ENCODE data around the gene HMGB3.

DNA sequence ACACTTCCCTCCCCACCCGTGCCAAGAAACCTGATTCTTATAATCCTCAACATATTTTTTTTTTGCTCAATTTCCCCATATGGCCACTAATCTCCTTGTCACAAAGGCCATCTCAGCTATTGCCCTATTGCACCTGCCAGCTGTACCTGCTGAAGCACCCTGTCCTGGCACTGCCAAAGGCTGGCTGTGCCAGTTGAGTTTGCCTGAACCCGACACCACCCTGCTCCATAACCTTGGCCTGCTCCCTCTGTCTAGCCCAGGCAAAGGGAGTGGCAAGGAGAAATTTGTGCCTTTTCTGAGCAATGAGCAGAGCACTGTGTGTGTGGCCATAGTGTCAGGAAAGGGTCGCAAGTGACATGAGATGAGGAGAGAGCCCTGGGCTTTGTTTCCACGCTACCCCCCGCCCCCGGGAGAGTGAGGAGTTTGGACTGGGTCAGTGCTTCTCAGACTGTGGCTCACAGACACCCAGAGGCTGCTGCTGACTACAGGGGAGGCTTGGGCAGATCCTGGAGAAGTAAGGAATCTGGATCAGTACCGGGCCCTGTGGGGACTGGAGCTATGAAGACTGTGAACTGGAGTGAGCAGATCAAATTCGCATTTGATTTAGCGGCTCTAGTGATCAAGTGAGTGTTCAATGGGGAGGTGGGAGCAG is 42.2 kb upstream of the HMGB3 start:
- TF ChIP-seq, protein P1, sequence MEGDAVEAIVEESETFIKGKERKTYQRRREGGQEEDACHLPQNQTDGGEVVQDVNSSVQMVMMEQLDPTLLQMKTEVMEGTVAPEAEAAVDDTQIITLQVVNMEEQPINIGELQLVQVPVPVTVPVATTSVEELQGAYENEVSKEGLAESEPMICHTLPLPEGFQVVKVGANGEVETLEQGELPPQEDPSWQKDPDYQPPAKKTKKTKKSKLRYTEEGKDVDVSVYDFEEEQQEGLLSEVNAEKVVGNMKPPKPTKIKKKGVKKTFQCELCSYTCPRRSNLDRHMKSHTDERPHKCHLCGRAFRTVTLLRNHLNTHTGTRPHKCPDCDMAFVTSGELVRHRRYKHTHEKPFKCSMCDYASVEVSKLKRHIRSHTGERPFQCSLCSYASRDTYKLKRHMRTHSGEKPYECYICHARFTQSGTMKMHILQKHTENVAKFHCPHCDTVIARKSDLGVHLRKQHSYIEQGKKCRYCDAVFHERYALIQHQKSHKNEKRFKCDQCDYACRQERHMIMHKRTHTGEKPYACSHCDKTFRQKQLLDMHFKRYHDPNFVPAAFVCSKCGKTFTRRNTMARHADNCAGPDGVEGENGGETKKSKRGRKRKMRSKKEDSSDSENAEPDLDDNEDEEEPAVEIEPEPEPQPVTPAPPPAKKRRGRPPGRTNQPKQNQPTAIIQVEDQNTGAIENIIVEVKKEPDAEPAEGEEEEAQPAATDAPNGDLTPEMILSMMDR (IDR thresholded peaks at IDR 0.05; ENCODE audit: low read depth, low read length, missing input control), result no peak
- TF ChIP-seq YY1 (IDR thresholded peaks at IDR 0.05) (no peak), TAF1 (conservative IDR thresholded peaks at IDR 0.05) (no peak), HNF4G (IDR thresholded peaks at IDR 0.05) (no peak), GABPA (IDR thresholded peaks at IDR 0.05 in 1 of 2, conservative IDR thresholded peaks at IDR 0.05 in 1 of 2) (no peak), SP1 (IDR thresholded peaks at IDR 0.05) (no peak), EGR1 (IDR thresholded peaks at IDR 0.05; ENCODE audit: low read depth in 2 of 2) (no peak), NR2F2 (IDR thresholded peaks at IDR 0.05) (no peak), HNF4A (conservative IDR thresholded peaks at IDR 0.05) (no peak)
- TF ChIP-seq, protein P2, sequence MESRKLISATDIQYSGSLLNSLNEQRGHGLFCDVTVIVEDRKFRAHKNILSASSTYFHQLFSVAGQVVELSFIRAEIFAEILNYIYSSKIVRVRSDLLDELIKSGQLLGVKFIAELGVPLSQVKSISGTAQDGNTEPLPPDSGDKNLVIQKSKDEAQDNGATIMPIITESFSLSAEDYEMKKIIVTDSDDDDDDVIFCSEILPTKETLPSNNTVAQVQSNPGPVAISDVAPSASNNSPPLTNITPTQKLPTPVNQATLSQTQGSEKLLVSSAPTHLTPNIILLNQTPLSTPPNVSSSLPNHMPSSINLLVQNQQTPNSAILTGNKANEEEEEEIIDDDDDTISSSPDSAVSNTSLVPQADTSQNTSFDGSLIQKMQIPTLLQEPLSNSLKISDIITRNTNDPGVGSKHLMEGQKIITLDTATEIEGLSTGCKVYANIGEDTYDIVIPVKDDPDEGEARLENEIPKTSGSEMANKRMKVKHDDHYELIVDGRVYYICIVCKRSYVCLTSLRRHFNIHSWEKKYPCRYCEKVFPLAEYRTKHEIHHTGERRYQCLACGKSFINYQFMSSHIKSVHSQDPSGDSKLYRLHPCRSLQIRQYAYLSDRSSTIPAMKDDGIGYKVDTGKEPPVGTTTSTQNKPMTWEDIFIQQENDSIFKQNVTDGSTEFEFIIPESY (IDR thresholded peaks at IDR 0.05), result no peak
- TF ChIP-seq, protein P3, sequence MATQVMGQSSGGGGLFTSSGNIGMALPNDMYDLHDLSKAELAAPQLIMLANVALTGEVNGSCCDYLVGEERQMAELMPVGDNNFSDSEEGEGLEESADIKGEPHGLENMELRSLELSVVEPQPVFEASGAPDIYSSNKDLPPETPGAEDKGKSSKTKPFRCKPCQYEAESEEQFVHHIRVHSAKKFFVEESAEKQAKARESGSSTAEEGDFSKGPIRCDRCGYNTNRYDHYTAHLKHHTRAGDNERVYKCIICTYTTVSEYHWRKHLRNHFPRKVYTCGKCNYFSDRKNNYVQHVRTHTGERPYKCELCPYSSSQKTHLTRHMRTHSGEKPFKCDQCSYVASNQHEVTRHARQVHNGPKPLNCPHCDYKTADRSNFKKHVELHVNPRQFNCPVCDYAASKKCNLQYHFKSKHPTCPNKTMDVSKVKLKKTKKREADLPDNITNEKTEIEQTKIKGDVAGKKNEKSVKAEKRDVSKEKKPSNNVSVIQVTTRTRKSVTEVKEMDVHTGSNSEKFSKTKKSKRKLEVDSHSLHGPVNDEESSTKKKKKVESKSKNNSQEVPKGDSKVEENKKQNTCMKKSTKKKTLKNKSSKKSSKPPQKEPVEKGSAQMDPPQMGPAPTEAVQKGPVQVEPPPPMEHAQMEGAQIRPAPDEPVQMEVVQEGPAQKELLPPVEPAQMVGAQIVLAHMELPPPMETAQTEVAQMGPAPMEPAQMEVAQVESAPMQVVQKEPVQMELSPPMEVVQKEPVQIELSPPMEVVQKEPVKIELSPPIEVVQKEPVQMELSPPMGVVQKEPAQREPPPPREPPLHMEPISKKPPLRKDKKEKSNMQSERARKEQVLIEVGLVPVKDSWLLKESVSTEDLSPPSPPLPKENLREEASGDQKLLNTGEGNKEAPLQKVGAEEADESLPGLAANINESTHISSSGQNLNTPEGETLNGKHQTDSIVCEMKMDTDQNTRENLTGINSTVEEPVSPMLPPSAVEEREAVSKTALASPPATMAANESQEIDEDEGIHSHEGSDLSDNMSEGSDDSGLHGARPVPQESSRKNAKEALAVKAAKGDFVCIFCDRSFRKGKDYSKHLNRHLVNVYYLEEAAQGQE (IDR thresholded peaks at IDR 0.05), result no peak

Measured in liver (tissue), 3 donors.